OCI-LY7 (cell line): ENCODE measurements around the gene UTP20. TPM values are rescaled to one million over a fixed set of nuclear protein-coding genes. Genes with fewer than 3 reads are reported as not detected.

ENCODE experiments used
- BruUV-seq: library from RNA; stranded (reverse); fragments of 400-500 nt; replicated peaks from 2 replicates; lab custom pipeline; 2021; lab: Mats Ljungman, UMichigan
- CTCF ChIA-PET: fragments of 300-600 bp; sonication (Branson Sonifier 250); formaldehyde crosslinking; loops from one replicate; lab custom pipeline; 2022; ENCODE audit warnings: antibody characterized with exemption; ENCODE audit not compliant: unreplicated experiment; lab: Charles Lee
- POLR2A ChIA-PET: fragments of 300-600 bp; sonication (Branson Sonifier 250); formaldehyde crosslinking; loops from one replicate; lab custom pipeline; 2022; ENCODE audit warnings: antibody characterized with exemption; lab: Charles Lee
- DNase-seq: peaks from one replicate; pipeline ENCODE4 v3.0.0-alpha.2; 2015; ENCODE audit warnings: low spot score
- H2AFZ ChIP-seq: fragments of 200-600 bp; sonication (generic), shearing (Covaris generic); 2 replicates; pipeline ENCODE4 v1.6.1; 2014; ENCODE audit warnings: mild to moderate bottlenecking, antibody characterized with exemption, low read length, moderate library complexity
- H3K27ac ChIP-seq: fragments of 200-600 bp; sonication (generic); 2 replicates; pipeline ENCODE4 v1.5.1; 2014; ENCODE audit warnings: mixed run types, low read depth, mild to moderate bottlenecking, moderate library complexity, low read length, inconsistent platforms; ENCODE audit not compliant: poor library complexity, severe bottlenecking
- H3K36me3 ChIP-seq: fragments of 200-600 bp; sonication (generic); 2 replicates; pipeline ENCODE4 v1.6.1; 2014; ENCODE audit warnings: mild to moderate bottlenecking, antibody characterized with exemption, low read length, moderate library complexity, mixed read lengths; ENCODE audit not compliant: insufficient read depth
- H3K4me1 ChIP-seq: fragments of 200-600 bp; sonication (generic); 2 replicates; pipeline ENCODE4 v1.5.1; 2014; ENCODE audit warnings: mild to moderate bottlenecking, low read length; ENCODE audit not compliant: insufficient read depth, poor library complexity, severe bottlenecking
- H3K4me2 ChIP-seq: fragments of 200-600 bp; sonication (generic); 2 replicates; pipeline ENCODE4 v1.6.1; 2014; ENCODE audit warnings: mild to moderate bottlenecking, low read length
- H3K4me3 ChIP-seq: fragments of 200-600 bp; sonication (generic); 2 replicates; pipeline ENCODE4 v1.5.1; 2014; ENCODE audit warnings: mild to moderate bottlenecking, low read depth, low read length; ENCODE audit not compliant: poor library complexity, severe bottlenecking
- H3K79me2 ChIP-seq: fragments of 200-600 bp; sonication (generic); 2 replicates; pipeline ENCODE4 v1.6.1; 2016; ENCODE audit warnings: low read depth, mild to moderate bottlenecking, low read length, moderate library complexity, mixed read lengths; ENCODE audit not compliant: insufficient read depth
- H3K9me2 ChIP-seq: fragments of 200-600 bp; sonication (generic); 2 replicates; pipeline ENCODE4 v1.6.1; 2016; ENCODE audit warnings: mild to moderate bottlenecking, low read length, mixed read lengths; ENCODE audit not compliant: insufficient read depth
- H3K9me3 ChIP-seq: fragments of 200-600 bp; sonication (generic); 2 replicates; pipeline ENCODE4 v1.6.1; 2014; ENCODE audit warnings: mild to moderate bottlenecking, mixed run types, low read length, mixed read lengths
- H4K20me1 ChIP-seq: fragments of 200-600 bp; sonication (generic); 2 replicates; pipeline ENCODE4 v1.6.1; 2014; ENCODE audit warnings: mild to moderate bottlenecking, antibody characterized with exemption, low read length, moderate library complexity, mixed read lengths; ENCODE audit not compliant: insufficient read depth
- CTCF ChIP-seq: fragments of 200-600 bp; sonication (generic); conservative IDR thresholded peaks from 2 replicates; pipeline ENCODE4 v1.5.1; 2014; ENCODE audit warnings: mild to moderate bottlenecking, antibody characterized with exemption, low read length, moderate library complexity, mixed read lengths
- EZH2phosphoT487 ChIP-seq: fragments of 200-600 bp; sonication (generic); IDR thresholded peaks from 2 replicates; pipeline ENCODE4 v1.6.1; 2018; ENCODE audit warnings: low read depth, borderline replicate concordance, mild to moderate bottlenecking, mixed run types, antibody characterized with exemption, low read length, moderate library complexity, mixed read lengths
- intact Hi-C: fragments of 100-400 bp; cut with micrococcal nuclease; formaldehyde crosslinking; loops from one replicate; pipeline ENCODE4 v1.10.0; 2022; ENCODE audit not compliant: unreplicated experiment
- total RNA-seq, 2 experiments: library from RNA; depleted of rRNA in 1 of 2; stranded (reverse); fragments of >200 nt in 1 of 2; shearing (Covaris generic) in 1 of 2; gene quantifications; 2 replicates each; pipeline ENCODE4 v1.2.3, GENCODE V29; 2014 to 2022

The UTP20 gene
- total RNA-seq, 2 experiments from 2014 or later, result 15.7 to 21.4 TPM

GRCh38 chr12:101325590-101325989 lies 45.7 kb downstream of the UTP20 start:
- intact Hi-C loops, result loop anchor here (10.0 kb wide), 1 partner anchor 501 kb away; no protein-coding TSS in a partner anchor

GRCh38 chr12:101327051-101327450 lies 47.1 kb downstream of the UTP20 start:
- Histone ChIP-seq H3K4me1 (no peaks in the 10 kb centered on the region), H3K36me3 (peaks cover 90% of the 10 kb centered on the region), H3K9me2 (no peaks in the 10 kb centered on the region), H2AFZ (no peak overlapping the region), H3K4me2 (no peak overlapping the region), H4K20me1 (no peaks in the 10 kb centered on the region), H3K79me2 (no peaks in the 10 kb centered on the region), H3K4me3 (no peak overlapping the region), H3K27ac (no peak overlapping the region), H3K9me3 (no peaks in the 10 kb centered on the region)
- intact Hi-C loops, result loop anchor here (10.0 kb wide), 1 partner anchor 502 kb away; no protein-coding TSS in a partner anchor
- BruUV-seq, result no TSS peak
- no peak for DNase-seq
- CTCF ChIA-PET, result no interaction called here
- POLR2A ChIA-PET, result no interaction called here
- TF ChIP-seq CTCF, result no peak
- no peak for TF ChIP-seq EZH2phosphoT487

More at GRCh38 chr12:101325590-101325989, 45.7 kb downstream of the UTP20 start:
- Histone ChIP-seq H3K4me3 (no peak overlapping the region), H3K4me2 (no peak overlapping the region), H4K20me1 (no peaks in the 10 kb centered on the region), H3K9me2 (no peaks in the 10 kb centered on the region), H3K36me3 (peaks cover 88% of the 10 kb centered on the region), H3K79me2 (no peaks in the 10 kb centered on the region), H3K27ac (no peak overlapping the region), H2AFZ (no peak overlapping the region), H3K4me1 (no peaks in the 10 kb centered on the region), H3K9me3 (no peaks in the 10 kb centered on the region)
- ChIA-PET POLR2A (no interaction called here), CTCF (no interaction called here)
- no TSS peak for BruUV-seq
- TF ChIP-seq EZH2phosphoT487 (no peak), CTCF (no peak)
- DNase-seq, result no peak

GRCh38 chr12:101327546-101327945 lies 47.6 kb downstream of the UTP20 start:
- H3K4me2 ChIP-seq, result no peak overlapping the region
- ChIA-PET POLR2A (interaction anchor here (1.3 kb wide), 1 partner anchor 9 kb away, joined by 6 read pairs; no protein-coding TSS in a partner anchor), CTCF (no interaction called here)
- no peak overlapping the region for H3K27ac ChIP-seq
- H3K4me1 ChIP-seq, result no peaks in the 10 kb centered on the region
- H3K36me3 ChIP-seq, result peaks cover 92% of the 10 kb centered on the region
- H3K9me3 ChIP-seq, result no peaks in the 10 kb centered on the region
- TF ChIP-seq CTCF (no peak), EZH2phosphoT487 (no peak)
- H2AFZ ChIP-seq, result no peak overlapping the region
- H4K20me1 ChIP-seq, result no peaks in the 10 kb centered on the region
- H3K9me2 ChIP-seq, result no peaks in the 10 kb centered on the region
- intact Hi-C loops, result loop anchor here (10.0 kb wide), 1 partner anchor 503 kb away; no protein-coding TSS in a partner anchor
- no peaks in the 10 kb centered on the region for H3K79me2 ChIP-seq
- DNase-seq, result no peak
- BruUV-seq, result no TSS peak
- H3K4me3 ChIP-seq, result no peak overlapping the region
